BJ (cell line): ENCODE data around the gene ACVR2A. TPM values are rescaled to one million over a fixed set of nuclear protein-coding genes. Genes with fewer than 3 reads are reported as not detected.

Experiments
- CTCF ChIA-PET: fragments of 350-600 bp; formaldehyde crosslinking; extraction: SDS; loops from one replicate; lab custom pipeline; 2021; ENCODE audit warnings: antibody characterized with exemption, inconsistent platforms; lab: Yijun Ruan, JAX
- POLR2A ChIA-PET: fragments of 300-600 bp; sonication (Branson Sonifier 250); formaldehyde crosslinking; extraction: SDS; loops from one replicate; lab custom pipeline; 2021; ENCODE audit warnings: antibody characterized with exemption; lab: Charles Lee
- DNase-seq: peaks from one replicate; pipeline ENCODE4 v3.0.0-alpha.2; 2011; ENCODE audit warnings: low read depth
- H3K27me3 ChIP-seq: 2 replicates; pipeline ENCODE4 v1.6.0; 2011; ENCODE audit warnings: low read length; ENCODE audit not compliant: control insufficient read depth, insufficient read depth
- H3K36me3 ChIP-seq: 2 replicates; pipeline ENCODE4 v1.5.1; 2011; ENCODE audit warnings: low read length; ENCODE audit not compliant: control insufficient read depth, insufficient read depth
- H3K4me3 ChIP-seq: 2 replicates; pipeline ENCODE4 v1.5.1; 2011; ENCODE audit warnings: low read depth, mild to moderate bottlenecking, control low read depth, low read length
- CTCF ChIP-seq: IDR thresholded peaks from 2 replicates; pipeline ENCODE4 v1.5.1; 2011; ENCODE audit warnings: low read depth, mild to moderate bottlenecking, control low read depth, inconsistent platforms, low read length, moderate library complexity; ENCODE audit not compliant: insufficient read depth
- polyA plus RNA-seq: library from polyadenylated mRNA; depleted of rRNA; stranded (reverse); fragments of >200 nt; gene quantifications from 2 replicates; pipeline ENCODE4 v1.2.3, GENCODE V29; 2011

ACVR2A gene
- polyA plus RNA-seq, 1 experiment, result 2.2 TPM

DNA sequence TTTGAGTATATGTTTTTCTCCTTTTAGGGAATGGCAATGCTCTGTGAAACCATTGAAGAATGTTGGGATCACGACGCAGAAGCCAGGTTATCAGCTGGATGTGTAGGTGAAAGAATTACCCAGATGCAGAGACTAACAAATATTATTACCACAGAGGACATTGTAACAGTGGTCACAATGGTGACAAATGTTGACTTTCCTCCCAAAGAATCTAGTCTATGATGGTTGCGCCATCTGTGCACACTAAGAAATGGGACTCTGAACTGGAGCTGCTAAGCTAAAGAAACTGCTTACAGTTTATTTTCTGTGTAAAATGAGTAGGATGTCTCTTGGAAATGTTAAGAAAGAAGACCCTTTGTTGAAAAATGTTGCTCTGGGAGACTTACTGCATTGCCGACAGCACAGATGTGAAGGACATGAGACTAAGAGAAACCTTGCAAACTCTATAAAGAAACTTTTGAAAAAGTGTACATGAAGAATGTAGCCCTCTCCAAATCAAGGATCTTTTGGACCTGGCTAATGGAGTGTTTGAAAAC lies 82.3 kb downstream of the ACVR2A start:
- H3K27me3 ChIP-seq, result no peaks in the 10 kb centered on the region
- POLR2A ChIA-PET, result no interaction called here

GRCh38 chr2:147933931-147934330 lies 89.1 kb downstream of the ACVR2A start:
- no peak for TF ChIP-seq CTCF
- peaks cover 1% of the 10 kb centered on the region for H3K36me3 ChIP-seq

More for the DNA sequence above, 82.3 kb downstream of the ACVR2A start:
- CTCF ChIA-PET, result no interaction called here
- Histone ChIP-seq H3K4me3 (no peak overlapping the region), H3K36me3 (peaks cover 1% of the 10 kb centered on the region)
- DNase-seq, result no peak
- TF ChIP-seq CTCF, result no peak

GRCh38 chr2:147934881-147935620 lies 90.2 kb downstream of the ACVR2A start:
- Histone ChIP-seq H3K36me3 (peaks cover 1% of the 10 kb centered on the region), H3K4me3 (no peak overlapping the region), H3K27me3 (no peaks in the 10 kb centered on the region)
- POLR2A ChIA-PET, result no interaction called here
- TF ChIP-seq CTCF, result no peak
- CTCF ChIA-PET, result interaction anchor here (2.0 to 2.3 kb wide), 2 partner anchors 574 to 1055 kb away, joined by 6 to 14 read pairs; no protein-coding TSS in a partner anchor
- DNase-seq, result no peak

More at GRCh38 chr2:147933931-147934330, 89.1 kb downstream of the ACVR2A start:
- no peak for DNase-seq
- CTCF ChIA-PET, result no interaction called here
- no peak overlapping the region for H3K4me3 ChIP-seq
- POLR2A ChIA-PET, result no interaction called here
- no peaks in the 10 kb centered on the region for H3K27me3 ChIP-seq

GRCh38 chr2:147937744-147938349 lies 93.0 kb downstream of the ACVR2A start:
- Histone ChIP-seq H3K27me3 (no peaks in the 10 kb centered on the region), H3K36me3 (peaks cover 1% of the 10 kb centered on the region), H3K4me3 (no peak overlapping the region)
- no peak for DNase-seq
- CTCF ChIA-PET, result interaction anchor here (0.6 to 2.1 kb wide), 5 partner anchors 31 to 1062 kb away, joined by 3 to 7 read pairs (median 3); no protein-coding TSS in a partner anchor
- peak; percentile 82 for TF ChIP-seq CTCF
- POLR2A ChIA-PET, result no interaction called here

- no peak for TF ChIP-seq CTCF
- ChIA-PET CTCF (interaction anchor here (0.7 kb wide), 1 partner anchor 10 kb away, joined by 3 read pairs; no protein-coding TSS in a partner anchor), POLR2A (no interaction called here)
- H3K4me3 ChIP-seq, result no peak overlapping the region
- no peaks in the 10 kb centered on the region for H3K27me3 ChIP-seq
- H3K36me3 ChIP-seq, result peaks cover 3% of the 10 kb centered on the region
- no peak for DNase-seq
Observed at GRCh38 chr2:147939313-147939712, 94.5 kb downstream of the ACVR2A start.
